ENCODE measurements around the gene RFX5. TPM values are rescaled to one million over a fixed set of nuclear protein-coding genes. Genes with fewer than 3 reads are reported as not detected.

RFX5 gene
- total and polyA plus RNA-seq, 9 of the 15 experiments (the other 6 are each of a cell fraction or from before 2014, with no cell fraction given) = 3.8 to 48.2 (median 32.2) TPM

DNA sequence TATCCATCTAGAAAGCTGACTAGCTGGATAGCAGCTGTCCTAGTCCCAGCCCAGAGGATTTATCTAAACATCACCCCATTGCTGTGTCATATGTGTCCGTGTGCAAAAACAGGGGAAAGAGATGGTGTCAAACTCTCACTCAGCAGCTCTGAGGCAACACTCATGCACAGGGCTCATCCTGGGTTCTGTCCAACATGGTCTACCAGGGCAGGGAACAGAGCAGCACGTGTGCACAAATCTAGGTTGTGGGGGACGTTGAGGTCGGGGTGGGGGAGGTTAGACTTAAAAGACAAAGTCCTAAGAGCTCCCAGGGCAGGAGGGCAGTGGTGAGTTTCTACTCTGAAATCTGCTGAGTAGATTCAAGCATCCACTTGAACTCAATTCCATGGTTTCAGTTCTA, 36.0 kb downstream of the RFX5 start (continued):
- TF ChIP-seq, protein P1, sequence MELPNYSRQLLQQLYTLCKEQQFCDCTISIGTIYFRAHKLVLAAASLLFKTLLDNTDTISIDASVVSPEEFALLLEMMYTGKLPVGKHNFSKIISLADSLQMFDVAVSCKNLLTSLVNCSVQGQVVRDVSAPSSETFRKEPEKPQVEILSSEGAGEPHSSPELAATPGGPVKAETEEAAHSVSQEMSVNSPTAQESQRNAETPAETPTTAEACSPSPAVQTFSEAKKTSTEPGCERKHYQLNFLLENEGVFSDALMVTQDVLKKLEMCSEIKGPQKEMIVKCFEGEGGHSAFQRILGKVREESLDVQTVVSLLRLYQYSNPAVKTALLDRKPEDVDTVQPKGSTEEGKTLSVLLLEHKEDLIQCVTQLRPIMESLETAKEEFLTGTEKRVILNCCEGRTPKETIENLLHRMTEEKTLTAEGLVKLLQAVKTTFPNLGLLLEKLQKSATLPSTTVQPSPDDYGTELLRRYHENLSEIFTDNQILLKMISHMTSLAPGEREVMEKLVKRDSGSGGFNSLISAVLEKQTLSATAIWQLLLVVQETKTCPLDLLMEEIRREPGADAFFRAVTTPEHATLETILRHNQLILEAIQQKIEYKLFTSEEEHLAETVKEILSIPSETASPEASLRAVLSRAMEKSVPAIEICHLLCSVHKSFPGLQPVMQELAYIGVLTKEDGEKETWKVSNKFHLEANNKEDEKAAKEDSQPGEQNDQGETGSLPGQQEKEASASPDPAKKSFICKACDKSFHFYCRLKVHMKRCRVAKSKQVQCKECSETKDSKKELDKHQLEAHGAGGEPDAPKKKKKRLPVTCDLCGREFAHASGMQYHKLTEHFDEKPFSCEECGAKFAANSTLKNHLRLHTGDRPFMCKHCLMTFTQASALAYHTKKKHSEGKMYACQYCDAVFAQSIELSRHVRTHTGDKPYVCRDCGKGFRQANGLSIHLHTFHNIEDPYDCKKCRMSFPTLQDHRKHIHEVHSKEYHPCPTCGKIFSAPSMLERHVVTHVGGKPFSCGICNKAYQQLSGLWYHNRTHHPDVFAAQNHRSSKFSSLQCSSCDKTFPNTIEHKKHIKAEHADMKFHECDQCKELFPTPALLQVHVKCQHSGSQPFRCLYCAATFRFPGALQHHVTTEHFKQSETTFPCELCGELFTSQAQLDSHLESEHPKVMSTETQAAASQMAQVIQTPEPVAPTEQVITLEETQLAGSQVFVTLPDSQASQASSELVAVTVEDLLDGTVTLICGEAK (IDR thresholded peaks at IDR 0.05) = no peak
- TF ChIP-seq, protein P1 (CRISPR knock-in tag; IDR thresholded peaks at IDR 0.05) = no peak
- TF ChIP-seq, protein P2, sequence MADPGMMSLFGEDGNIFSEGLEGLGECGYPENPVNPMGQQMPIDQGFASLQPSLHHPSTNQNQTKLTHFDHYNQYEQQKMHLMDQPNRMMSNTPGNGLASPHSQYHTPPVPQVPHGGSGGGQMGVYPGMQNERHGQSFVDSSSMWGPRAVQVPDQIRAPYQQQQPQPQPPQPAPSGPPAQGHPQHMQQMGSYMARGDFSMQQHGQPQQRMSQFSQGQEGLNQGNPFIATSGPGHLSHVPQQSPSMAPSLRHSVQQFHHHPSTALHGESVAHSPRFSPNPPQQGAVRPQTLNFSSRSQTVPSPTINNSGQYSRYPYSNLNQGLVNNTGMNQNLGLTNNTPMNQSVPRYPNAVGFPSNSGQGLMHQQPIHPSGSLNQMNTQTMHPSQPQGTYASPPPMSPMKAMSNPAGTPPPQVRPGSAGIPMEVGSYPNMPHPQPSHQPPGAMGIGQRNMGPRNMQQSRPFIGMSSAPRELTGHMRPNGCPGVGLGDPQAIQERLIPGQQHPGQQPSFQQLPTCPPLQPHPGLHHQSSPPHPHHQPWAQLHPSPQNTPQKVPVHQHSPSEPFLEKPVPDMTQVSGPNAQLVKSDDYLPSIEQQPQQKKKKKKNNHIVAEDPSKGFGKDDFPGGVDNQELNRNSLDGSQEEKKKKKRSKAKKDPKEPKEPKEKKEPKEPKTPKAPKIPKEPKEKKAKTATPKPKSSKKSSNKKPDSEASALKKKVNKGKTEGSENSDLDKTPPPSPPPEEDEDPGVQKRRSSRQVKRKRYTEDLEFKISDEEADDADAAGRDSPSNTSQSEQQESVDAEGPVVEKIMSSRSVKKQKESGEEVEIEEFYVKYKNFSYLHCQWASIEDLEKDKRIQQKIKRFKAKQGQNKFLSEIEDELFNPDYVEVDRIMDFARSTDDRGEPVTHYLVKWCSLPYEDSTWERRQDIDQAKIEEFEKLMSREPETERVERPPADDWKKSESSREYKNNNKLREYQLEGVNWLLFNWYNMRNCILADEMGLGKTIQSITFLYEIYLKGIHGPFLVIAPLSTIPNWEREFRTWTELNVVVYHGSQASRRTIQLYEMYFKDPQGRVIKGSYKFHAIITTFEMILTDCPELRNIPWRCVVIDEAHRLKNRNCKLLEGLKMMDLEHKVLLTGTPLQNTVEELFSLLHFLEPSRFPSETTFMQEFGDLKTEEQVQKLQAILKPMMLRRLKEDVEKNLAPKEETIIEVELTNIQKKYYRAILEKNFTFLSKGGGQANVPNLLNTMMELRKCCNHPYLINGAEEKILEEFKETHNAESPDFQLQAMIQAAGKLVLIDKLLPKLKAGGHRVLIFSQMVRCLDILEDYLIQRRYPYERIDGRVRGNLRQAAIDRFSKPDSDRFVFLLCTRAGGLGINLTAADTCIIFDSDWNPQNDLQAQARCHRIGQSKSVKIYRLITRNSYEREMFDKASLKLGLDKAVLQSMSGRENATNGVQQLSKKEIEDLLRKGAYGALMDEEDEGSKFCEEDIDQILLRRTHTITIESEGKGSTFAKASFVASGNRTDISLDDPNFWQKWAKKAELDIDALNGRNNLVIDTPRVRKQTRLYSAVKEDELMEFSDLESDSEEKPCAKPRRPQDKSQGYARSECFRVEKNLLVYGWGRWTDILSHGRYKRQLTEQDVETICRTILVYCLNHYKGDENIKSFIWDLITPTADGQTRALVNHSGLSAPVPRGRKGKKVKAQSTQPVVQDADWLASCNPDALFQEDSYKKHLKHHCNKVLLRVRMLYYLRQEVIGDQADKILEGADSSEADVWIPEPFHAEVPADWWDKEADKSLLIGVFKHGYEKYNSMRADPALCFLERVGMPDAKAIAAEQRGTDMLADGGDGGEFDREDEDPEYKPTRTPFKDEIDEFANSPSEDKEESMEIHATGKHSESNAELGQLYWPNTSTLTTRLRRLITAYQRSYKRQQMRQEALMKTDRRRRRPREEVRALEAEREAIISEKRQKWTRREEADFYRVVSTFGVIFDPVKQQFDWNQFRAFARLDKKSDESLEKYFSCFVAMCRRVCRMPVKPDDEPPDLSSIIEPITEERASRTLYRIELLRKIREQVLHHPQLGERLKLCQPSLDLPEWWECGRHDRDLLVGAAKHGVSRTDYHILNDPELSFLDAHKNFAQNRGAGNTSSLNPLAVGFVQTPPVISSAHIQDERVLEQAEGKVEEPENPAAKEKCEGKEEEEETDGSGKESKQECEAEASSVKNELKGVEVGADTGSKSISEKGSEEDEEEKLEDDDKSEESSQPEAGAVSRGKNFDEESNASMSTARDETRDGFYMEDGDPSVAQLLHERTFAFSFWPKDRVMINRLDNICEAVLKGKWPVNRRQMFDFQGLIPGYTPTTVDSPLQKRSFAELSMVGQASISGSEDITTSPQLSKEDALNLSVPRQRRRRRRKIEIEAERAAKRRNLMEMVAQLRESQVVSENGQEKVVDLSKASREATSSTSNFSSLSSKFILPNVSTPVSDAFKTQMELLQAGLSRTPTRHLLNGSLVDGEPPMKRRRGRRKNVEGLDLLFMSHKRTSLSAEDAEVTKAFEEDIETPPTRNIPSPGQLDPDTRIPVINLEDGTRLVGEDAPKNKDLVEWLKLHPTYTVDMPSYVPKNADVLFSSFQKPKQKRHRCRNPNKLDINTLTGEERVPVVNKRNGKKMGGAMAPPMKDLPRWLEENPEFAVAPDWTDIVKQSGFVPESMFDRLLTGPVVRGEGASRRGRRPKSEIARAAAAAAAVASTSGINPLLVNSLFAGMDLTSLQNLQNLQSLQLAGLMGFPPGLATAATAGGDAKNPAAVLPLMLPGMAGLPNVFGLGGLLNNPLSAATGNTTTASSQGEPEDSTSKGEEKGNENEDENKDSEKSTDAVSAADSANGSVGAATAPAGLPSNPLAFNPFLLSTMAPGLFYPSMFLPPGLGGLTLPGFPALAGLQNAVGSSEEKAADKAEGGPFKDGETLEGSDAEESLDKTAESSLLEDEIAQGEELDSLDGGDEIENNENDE (IDR thresholded peaks at IDR 0.05; ENCODE audit: low read depth, low read length) = no peak
- TF ChIP-seq SP1 (CRISPR knock-in tag; IDR thresholded peaks at IDR 0.05) (no peak), SLC30A9 (CRISPR knock-in tag; IDR thresholded peaks at IDR 0.05) (no peak)
- TF ChIP-seq, protein P3, sequence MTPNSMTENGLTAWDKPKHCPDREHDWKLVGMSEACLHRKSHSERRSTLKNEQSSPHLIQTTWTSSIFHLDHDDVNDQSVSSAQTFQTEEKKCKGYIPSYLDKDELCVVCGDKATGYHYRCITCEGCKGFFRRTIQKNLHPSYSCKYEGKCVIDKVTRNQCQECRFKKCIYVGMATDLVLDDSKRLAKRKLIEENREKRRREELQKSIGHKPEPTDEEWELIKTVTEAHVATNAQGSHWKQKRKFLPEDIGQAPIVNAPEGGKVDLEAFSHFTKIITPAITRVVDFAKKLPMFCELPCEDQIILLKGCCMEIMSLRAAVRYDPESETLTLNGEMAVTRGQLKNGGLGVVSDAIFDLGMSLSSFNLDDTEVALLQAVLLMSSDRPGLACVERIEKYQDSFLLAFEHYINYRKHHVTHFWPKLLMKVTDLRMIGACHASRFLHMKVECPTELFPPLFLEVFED (CRISPR knock-in tag; conservative IDR thresholded peaks at IDR 0.05) = no peak

Data from K562 (cell line).